KOPT-K1 (cell line): Measurements from ENCODE around the gene ABCA4.

Source experiments
- H3K27ac ChIP-seq: fragments of 200-600 bp; sonication (generic); 2 replicates; pipeline ENCODE4 v1.5.1; 2016; ENCODE audit warnings: antibody characterized with exemption, mild to moderate bottlenecking, low read depth, low read length; ENCODE audit not compliant: poor library complexity, severe bottlenecking
- H3K36me3 ChIP-seq: fragments of 200-600 bp; sonication (generic); 2 replicates; pipeline ENCODE4 v1.5.1; 2017; ENCODE audit warnings: antibody characterized with exemption, mild to moderate bottlenecking, low read length, moderate library complexity; ENCODE audit not compliant: insufficient read depth
- H3K9me3 ChIP-seq: fragments of 200-600 bp; sonication (generic); 2 replicates; pipeline ENCODE4 v1.5.1; 2017; ENCODE audit warnings: antibody characterized with exemption, low read length, mild to moderate bottlenecking; ENCODE audit not compliant: insufficient read depth, poor library complexity, severe bottlenecking

Gene ABCA4

GRCh38 chr1:94142022-94142421 is 21.1 kb upstream of the ABCA4 start:
- Histone ChIP-seq H3K9me3 (no peaks in the 10 kb centered on the region), H3K27ac (no peak overlapping the region), H3K36me3 (no peaks in the 10 kb centered on the region)

GRCh38 chr1:94132111-94132510 is 11.2 kb upstream of the ABCA4 start:
- H3K27ac ChIP-seq = no peak overlapping the region
- H3K36me3 ChIP-seq = no peaks in the 10 kb centered on the region
- H3K9me3 ChIP-seq = peaks cover 8% of the 10 kb centered on the region

- H3K9me3 ChIP-seq = peaks cover 8% of the 10 kb centered on the region
- no peak overlapping the region for H3K27ac ChIP-seq
- no peaks in the 10 kb centered on the region for H3K36me3 ChIP-seq
Observed at GRCh38 chr1:94130851-94131595, 10.1 kb upstream of the ABCA4 start.

- no peaks in the 10 kb centered on the region for H3K9me3 ChIP-seq
- no peaks in the 10 kb centered on the region for H3K36me3 ChIP-seq
- no peak overlapping the region for H3K27ac ChIP-seq
Observed at GRCh38 chr1:94126651-94127050, 5.7 kb upstream of the ABCA4 start.

DNA sequence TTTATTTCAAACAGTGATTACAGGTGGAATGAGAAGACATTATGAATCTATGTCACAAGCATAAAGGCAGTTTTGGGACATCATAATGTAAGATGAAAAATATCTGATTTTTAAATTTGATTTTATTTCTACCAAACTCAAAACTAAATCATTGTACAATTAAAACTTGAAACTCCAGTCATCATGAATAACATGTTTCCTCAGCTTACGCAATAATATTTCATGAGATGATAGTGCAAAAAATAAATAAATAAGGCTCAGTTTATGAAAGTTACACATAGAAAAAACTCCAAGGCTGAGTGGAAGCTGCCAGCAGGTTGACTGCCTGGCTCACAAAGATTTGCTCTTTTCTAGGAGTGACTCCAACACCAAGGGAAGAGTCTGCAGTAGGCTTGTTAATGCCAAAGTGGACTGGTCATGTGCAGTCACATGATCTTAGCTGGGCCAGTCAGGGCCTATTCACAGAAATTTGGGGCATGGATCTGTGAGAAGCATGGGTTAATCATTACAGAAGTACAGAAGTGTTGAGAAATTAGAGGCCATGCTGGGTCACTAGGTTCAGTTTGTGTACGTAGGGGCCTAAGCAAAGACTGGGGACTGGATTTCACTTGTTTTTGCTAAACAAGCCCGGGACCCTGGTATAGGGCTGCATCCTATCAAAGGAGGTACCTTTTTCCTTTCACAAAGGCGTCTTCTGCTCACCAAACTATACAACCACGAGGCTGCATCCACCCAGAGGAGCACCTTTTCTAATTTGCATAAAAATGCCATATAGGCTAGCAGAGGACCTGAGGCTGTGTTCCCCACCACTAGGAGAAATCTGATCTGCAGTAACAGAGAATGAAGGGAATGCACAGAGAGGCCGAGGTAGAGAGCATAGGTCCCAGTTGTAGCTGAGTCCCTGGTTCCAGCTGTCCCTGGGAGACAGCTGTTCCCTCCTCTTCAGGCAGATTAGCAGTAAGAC is 4.9 kb upstream of the ABCA4 start:
- no peaks in the 10 kb centered on the region for H3K36me3 ChIP-seq
- no peaks in the 10 kb centered on the region for H3K9me3 ChIP-seq
- H3K27ac ChIP-seq = no peak overlapping the region

DNA sequence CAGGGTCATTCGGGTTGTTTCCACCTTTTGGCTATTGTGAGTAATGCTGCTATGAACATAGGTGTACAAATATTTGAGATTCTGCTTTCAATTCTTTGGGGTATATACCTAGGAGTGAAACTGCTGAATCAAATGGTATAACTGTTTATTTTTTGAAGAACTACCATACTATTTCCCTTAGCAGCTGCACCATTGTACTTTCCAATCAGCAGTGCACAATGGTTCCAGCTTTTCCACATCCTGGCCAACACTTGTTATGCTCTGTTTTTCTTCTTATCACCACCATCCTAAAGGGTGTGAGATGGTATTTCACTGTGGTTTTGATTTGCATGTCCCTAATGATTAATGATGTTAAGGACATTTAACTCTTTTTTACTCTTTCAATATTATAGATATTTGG is 3.6 kb upstream of the ABCA4 start:
- Histone ChIP-seq H3K9me3 (no peaks in the 10 kb centered on the region), H3K27ac (no peak overlapping the region), H3K36me3 (no peaks in the 10 kb centered on the region)

DNA sequence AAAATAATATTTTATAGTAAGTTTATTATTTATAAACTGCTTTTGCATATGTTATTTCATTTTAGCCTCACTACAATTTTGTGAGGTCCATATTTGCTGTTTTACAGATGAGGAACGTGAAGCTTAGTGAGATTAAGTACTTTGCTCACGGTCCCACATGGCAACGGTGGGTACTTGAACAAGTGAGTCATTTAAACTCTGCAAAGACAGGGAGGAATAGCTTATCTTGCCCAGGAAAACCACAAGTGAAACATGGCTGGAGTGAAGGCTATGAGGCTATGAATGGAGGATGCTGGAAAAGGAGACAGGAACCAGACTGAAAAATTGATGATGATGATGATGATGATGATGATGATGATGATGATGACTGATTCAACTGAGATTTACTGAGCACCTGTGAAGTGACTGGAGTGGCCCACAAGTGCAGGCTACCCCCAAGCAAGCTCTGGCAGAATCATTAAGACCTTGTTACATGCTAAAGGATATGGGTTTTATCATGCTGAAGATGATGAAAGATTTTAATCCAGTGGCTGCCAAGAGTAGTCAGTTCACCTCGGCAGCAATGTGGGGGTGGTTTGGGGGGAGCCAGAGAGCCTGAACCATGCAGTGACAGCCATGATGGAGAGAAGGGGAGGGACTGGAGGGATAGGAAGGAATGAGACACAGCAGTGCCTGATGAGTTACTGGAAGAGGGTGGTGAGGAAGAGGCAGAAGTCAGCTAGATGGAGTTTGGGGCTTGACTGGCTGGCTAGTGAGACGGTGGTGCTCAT is 1.4 kb upstream of the ABCA4 start:
- no peaks in the 10 kb centered on the region for H3K9me3 ChIP-seq
- no peak overlapping the region for H3K27ac ChIP-seq
- no peaks in the 10 kb centered on the region for H3K36me3 ChIP-seq

DNA sequence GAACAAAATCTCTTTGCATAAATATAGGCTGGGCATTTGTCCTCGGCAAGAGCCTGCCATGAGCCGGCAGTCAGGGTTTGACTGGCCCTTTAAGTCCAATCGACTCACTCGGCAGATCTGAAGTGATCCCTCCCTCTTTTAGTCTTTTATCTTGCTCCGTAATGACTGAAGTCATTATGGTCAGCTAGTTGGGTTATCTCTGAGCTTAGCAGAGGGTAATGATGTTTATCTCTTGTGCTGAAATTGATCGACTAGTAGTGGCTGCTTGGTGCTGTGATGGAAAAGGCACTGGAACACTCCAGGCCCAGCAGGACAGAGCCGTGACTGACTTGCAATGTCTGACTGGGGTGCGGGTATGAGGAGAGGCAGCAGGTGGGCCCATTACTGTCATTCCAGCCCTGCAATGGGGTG is 468 bp upstream of the ABCA4 start:
- H3K27ac ChIP-seq = no peak overlapping the region
- no peaks in the 10 kb centered on the region for H3K36me3 ChIP-seq

GRCh38 chr1:94120570-94120901 is 412 bp downstream of the ABCA4 start:
- H3K36me3 ChIP-seq = no peaks in the 10 kb centered on the region
- H3K27ac ChIP-seq = no peak overlapping the region

More for the DNA sequence above, 468 bp upstream of the ABCA4 start:
- H3K9me3 ChIP-seq = no peaks in the 10 kb centered on the region

DNA sequence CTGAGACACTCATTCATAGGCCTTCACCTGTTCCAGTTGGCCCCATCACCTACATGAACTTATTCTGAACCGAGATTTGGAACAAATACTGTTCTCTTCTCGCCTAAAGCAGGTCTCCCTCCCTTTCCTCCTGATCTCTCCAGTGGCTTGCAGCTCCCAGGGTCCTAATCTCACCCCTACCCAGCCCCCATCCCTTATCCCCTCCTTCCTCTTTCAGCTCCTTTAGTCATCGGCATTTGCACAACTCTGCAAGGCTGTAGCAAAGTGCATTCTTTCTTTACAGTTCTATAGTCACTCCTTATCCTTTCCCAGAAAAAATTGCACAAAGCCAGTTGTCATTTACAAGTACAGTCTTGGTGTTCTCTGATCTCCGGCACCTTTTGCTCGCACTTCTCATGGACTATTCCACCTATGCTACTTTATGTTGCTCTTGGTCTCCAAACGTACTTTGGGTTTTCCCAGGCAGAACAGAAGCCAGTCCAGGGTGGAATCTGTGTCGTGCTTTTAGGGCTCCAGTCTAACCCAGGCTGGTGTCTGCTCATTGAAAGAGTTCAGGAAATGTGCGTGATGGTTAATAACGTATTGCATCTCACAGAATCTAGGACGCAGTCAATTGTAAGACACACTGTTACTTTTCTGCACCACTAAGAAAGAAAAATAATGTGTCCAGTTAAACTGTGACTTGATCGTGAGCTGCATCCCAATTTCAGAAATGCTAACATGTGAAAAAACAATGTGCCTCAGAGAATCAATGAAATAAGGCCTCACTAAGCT is 965 bp downstream of the ABCA4 start:
- Histone ChIP-seq H3K36me3 (no peaks in the 10 kb centered on the region), H3K27ac (no peak overlapping the region), H3K9me3 (no peaks in the 10 kb centered on the region)

More at GRCh38 chr1:94120570-94120901, 412 bp downstream of the ABCA4 start:
- no peaks in the 10 kb centered on the region for H3K9me3 ChIP-seq

GRCh38 chr1:94119306-94119705 is 1.6 kb downstream of the ABCA4 start:
- no peaks in the 10 kb centered on the region for H3K9me3 ChIP-seq
- H3K27ac ChIP-seq = no peak overlapping the region
- H3K36me3 ChIP-seq = no peaks in the 10 kb centered on the region

GRCh38 chr1:94118471-94118870 is 2.5 kb downstream of the ABCA4 start:
- H3K27ac ChIP-seq = no peak overlapping the region
- H3K36me3 ChIP-seq = no peaks in the 10 kb centered on the region
- H3K9me3 ChIP-seq = no peaks in the 10 kb centered on the region

- Histone ChIP-seq H3K36me3 (no peaks in the 10 kb centered on the region), H3K9me3 (no peaks in the 10 kb centered on the region), H3K27ac (no peak overlapping the region)
Observed at GRCh38 chr1:94118013-94118412, 2.9 kb downstream of the ABCA4 start.

DNA sequence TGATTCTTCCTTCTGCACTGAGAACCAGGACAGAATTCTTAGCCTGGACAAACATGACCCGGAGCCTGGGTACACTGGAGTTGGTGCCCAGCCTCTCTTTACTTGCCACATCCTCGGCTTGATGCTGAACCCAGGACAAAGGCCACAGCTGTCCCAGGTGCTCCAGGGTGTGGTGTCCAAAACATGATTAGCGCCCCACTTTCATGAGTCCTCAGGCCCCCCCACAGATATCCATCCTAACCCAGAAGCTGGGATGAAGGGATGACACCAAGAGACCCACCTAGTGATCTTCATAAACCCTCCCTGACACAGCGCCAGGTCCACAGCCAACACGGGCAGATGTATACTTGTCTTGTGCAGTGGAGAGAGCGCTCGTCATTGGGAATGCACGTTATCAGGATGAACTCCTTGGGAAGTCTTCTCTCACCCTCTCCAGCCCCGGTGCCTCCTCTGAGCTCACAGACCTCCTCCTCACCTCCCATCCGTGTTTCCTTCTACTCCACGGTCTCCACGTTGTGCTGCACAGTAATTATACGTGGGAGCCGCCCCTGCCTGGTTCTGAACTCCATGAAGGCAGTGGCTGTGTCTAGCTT is 3.6 kb downstream of the ABCA4 start:
- Histone ChIP-seq H3K36me3 (no peaks in the 10 kb centered on the region), H3K27ac (no peak overlapping the region), H3K9me3 (no peaks in the 10 kb centered on the region)
